Fibroblast of villous mesenchyme (primary cell): ENCODE results near the gene FOXD2. TPM values are rescaled to one million over a fixed set of nuclear protein-coding genes. Genes with fewer than 3 reads are reported as not detected.
"Not testable (repeated sequence)": the region's sequence is repeated elsewhere in the genome, so short reads cannot be mapped to it uniquely, and the experiment has no call there.

Source experiments
- DNase-seq: peaks from one replicate; pipeline ENCODE4 v3.0.0-alpha.2; 2010; ENCODE audit warnings: low read depth
- H3K4me3 ChIP-seq: 2 replicates; pipeline ENCODE4 v1.5.1; 2011; ENCODE audit warnings: low read depth, mild to moderate bottlenecking, low read length
- total RNA-seq: library from RNA; depleted of rRNA; stranded (reverse); fragments of >200 nt; gene quantifications from 2 replicates; pipeline ENCODE4 v1.2.3, GENCODE V29; 2012
- TF ChIP-seq, protein P1 (sequence below): IDR thresholded peaks from 2 replicates; pipeline ENCODE4 v1.5.1; 2012; ENCODE audit warnings: low read depth, mild to moderate bottlenecking, low read length; ENCODE audit not compliant: insufficient read depth

FOXD2 gene
- total RNA-seq, 1 donor, result under 0.01 TPM

DNA sequence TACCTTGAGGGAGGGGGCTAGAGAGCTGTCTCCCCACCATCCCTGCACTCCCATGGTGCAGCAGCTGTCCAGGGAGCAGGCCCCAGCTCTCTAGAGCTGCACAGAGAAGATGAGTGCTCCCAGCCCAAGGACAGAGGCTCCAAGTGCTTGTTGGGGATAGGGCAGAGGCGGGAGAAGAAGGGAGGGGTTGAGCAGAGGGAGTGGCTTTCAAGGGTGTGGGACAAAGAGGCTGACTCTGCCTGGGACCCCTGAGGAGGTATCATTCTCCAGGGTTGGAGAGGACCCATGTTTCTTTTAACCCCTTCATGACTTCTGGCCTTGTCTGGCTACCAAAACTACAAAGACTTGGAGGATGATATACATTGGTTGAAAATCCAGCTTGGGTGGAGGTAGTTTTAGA is 14.6 kb downstream of the FOXD2 start:
- H3K4me3 ChIP-seq, result no peak overlapping the region
- TF ChIP-seq, protein P1, sequence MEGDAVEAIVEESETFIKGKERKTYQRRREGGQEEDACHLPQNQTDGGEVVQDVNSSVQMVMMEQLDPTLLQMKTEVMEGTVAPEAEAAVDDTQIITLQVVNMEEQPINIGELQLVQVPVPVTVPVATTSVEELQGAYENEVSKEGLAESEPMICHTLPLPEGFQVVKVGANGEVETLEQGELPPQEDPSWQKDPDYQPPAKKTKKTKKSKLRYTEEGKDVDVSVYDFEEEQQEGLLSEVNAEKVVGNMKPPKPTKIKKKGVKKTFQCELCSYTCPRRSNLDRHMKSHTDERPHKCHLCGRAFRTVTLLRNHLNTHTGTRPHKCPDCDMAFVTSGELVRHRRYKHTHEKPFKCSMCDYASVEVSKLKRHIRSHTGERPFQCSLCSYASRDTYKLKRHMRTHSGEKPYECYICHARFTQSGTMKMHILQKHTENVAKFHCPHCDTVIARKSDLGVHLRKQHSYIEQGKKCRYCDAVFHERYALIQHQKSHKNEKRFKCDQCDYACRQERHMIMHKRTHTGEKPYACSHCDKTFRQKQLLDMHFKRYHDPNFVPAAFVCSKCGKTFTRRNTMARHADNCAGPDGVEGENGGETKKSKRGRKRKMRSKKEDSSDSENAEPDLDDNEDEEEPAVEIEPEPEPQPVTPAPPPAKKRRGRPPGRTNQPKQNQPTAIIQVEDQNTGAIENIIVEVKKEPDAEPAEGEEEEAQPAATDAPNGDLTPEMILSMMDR, result no peak
- DNase-seq, result no peak

DNA sequence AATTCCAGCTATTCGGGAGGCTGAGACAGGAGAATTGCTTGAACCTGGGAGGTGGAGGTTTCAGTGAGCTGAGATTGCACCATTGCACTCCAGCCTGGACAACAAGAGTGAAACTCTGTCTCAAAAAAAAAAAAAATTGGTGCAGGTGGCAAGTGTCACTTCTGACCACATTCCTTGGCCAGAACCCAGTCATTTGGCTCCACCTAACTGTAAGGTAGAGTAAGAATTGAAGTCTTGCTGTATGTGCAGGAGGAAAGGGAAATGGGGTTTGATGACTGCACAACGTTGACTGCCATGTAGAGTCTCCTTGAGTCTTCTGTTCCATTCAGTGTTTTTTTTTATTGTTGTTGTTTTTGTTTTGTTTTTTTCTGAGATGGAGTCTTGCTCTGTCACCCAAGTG is 16.1 kb downstream of the FOXD2 start:
- H3K4me3 ChIP-seq, DNase-seq: not testable (repeated sequence)

DNA sequence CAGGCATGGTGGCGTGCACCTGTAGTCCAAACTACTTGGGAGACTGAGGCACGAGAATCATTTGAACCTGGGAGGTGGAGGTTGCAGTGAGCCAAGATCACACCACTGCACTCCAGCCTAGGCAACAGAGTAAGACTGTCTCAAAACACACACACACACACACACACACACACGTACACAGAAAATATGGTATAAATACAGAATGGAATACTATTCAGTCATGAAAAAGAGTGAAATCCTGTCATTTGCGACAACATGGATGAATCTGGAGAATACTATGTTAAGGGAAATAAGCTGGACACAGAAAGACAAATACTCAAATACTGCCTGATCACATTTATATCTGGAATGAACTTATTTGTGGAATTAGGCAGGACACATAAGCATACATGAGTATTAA is 18.4 kb downstream of the FOXD2 start:
- DNase-seq, result no peak
- H3K4me3 ChIP-seq, result no peak overlapping the region
- TF ChIP-seq, protein P1, result no peak

DNA sequence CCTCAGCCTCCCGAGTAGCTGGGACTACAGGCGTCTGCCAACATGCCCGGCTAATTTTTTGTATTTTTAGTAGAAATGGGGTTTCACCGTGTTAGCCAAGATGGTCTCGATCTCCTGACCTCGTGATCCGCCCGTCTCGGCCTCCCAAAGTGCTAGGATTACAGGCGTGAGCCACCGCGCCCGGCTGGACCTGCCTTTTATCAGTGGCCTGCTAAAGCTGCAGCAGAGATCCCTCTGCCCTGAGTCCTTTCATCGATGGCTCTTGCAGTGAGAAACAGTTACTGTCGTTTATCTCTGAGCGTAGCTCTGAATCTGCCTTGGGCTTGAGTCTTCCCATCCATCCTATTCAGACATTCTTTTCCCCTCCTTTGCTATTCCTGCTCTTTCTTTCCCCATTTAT is 19.7 kb downstream of the FOXD2 start:
- not testable (repeated sequence) for DNase-seq, H3K4me3 ChIP-seq

DNA sequence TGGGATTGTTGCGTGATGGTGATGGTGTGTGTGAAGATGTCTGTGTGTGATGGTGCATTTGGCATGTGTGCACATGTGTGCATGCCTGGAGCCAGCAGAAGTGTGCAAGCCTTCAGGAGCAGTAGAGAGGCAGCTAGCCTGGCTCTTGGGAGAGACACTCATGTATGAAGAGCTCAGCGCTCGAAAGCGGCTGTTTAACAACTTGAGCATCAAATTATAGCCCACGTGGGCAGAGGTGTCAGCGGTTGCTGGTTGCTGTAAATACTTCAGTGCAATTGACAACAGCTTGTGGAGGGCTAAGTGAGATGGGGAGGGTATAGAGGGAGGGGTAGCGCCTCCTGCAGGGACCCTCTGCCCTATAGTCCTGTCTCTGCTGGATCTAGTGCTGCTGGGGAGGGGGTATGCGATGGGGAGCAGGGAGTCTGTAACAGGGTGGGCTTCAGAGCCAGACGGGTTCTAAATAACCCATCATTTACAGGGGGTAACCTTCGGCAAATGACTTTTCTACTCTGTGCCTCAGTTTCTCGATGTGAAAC is 21.5 kb downstream of the FOXD2 start:
- H3K4me3 ChIP-seq, result no peak overlapping the region
- TF ChIP-seq, protein P1, result no peak
- DNase-seq, result no peak

DNA sequence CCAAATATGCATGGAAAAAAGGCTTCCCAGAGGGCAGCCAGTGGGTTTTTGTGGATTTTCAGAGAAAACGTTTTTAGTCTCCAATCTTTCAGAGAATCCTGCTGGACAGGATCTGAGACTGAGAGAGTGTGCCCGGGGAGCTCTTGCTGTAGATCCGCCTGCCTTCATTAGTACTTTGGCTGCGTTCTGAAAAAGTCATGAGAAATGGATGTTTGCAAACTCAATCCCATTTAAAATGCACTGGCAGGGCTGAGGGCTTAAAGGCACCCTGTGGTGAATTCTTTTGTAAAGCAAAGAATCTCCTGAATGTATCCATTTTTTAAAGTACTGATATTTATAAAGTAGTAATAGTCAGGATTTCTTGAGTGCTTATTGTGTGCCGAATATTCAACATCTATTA is 22.2 kb downstream of the FOXD2 start:
- no peak overlapping the region for H3K4me3 ChIP-seq
- TF ChIP-seq, protein P1, result no peak
- DNase-seq, result no peak

DNA sequence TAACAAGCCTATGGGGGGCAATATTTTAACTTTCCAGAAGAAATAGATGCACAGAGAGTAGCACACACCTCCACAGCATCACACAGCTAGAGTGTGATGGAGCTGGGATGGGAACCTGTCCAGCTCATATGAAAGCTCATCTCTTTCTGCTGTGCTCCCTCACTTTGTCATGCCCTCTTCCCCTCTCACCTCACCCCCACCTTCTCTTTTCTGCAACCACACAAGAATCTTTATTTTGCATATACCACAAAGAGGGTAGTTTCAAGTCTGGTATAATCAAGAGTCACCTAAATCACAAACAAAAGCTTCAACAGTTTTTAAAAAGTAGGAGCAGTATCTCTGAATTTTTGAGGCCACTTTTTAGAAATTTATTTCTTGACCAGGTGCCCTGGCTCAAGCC is 22.6 kb downstream of the FOXD2 start:
- TF ChIP-seq, protein P1, result no peak
- DNase-seq, result no peak
- no peak overlapping the region for H3K4me3 ChIP-seq

DNA sequence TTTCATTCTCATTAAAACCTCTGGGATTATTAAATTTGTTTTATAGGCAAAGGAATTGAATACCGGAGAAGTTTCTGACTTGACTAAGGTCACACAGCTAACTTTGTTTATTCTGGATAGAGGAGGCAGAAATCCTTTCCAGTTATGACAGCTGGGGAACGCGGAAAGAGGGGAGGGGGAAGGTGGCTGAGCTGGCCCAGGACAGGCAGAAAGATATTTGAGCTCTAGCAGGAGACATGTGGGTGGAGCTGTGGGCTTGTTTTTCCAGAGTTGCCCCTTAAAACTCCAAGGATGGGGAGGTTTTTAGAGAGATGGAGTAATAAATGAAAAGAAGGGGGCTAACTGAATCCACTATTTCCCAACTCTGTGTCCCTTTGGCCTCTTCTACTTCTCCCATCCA is 27.8 kb downstream of the FOXD2 start:
- TF ChIP-seq, protein P1, result no peak
- no peak overlapping the region for H3K4me3 ChIP-seq

More for the DNA sequence above, 27.8 kb downstream of the FOXD2 start:
- no peak for DNase-seq
